Panc1 (cell line): ENCODE results near the gene FBXO22. TPM values are rescaled to one million over a fixed set of nuclear protein-coding genes. Genes with fewer than 3 reads are reported as not detected.

Experiments used
- ATAC-seq: fragments of 200-7000 bp; cut with Tn5 transposase; 2 replicates; pipeline ENCODE4 v1.9.1; 2020; ENCODE audit warnings: mild to moderate bottlenecking, moderate library complexity
- BruUV-seq: library from RNA; stranded (reverse); fragments of 400-500 nt; replicated peaks from 2 replicates; lab custom pipeline; 2021; lab: Mats Ljungman, UMichigan
- CTCF ChIA-PET: fragments of 300-600 bp; sonication (Branson Sonifier 250); formaldehyde crosslinking; loops from one replicate; lab custom pipeline; 2022; ENCODE audit warnings: antibody characterized with exemption; lab: Charles Lee
- POLR2A ChIA-PET: fragments of 300-600 bp; sonication (Branson Sonifier 250); formaldehyde crosslinking; loops from one replicate; lab custom pipeline; 2022; ENCODE audit warnings: antibody characterized with exemption; lab: Charles Lee
- DNase-seq: peaks from one replicate; pipeline ENCODE4 v3.0.0-alpha.2; 2010; ENCODE audit warnings: low read depth, low spot score
- H3K27ac ChIP-seq: 2 replicates; pipeline ENCODE4 v1.5.1; 2011; ENCODE audit warnings: mild to moderate bottlenecking, low read length, inconsistent platforms
- H3K27me3 ChIP-seq: fragments of 200-500 bp; sonication (Bioruptor generic); 2 replicates; pipeline ENCODE4 v1.6.0; 2014; ENCODE audit warnings: low read length, inconsistent platforms; ENCODE audit not compliant: control insufficient read depth, insufficient read depth
- H3K36me3 ChIP-seq: fragments of 200-500 bp; sonication (Bioruptor generic); 2 replicates; pipeline ENCODE4 v1.5.1; 2014; ENCODE audit warnings: inconsistent platforms, mild to moderate bottlenecking, low read length, moderate library complexity; ENCODE audit not compliant: control insufficient read depth, insufficient read depth
- H3K4me1 ChIP-seq: 2 replicates; pipeline ENCODE4 v1.5.1; 2011; ENCODE audit warnings: inconsistent platforms, mild to moderate bottlenecking, low read length, moderate library complexity; ENCODE audit not compliant: control insufficient read depth, insufficient read depth
- H3K4me3 ChIP-seq, 2 experiments: 2 replicates each; pipeline ENCODE4 v1.5.1; 2011 to 2012; ENCODE audit warnings: low read depth in 2 of 2, low read length in 2 of 2, mild to moderate bottlenecking in 2 of 2, inconsistent platforms in 1 of 2, moderate library complexity in 1 of 2
- H3K9me3 ChIP-seq: fragments of 200-500 bp; sonication (Bioruptor generic); 2 replicates; pipeline ENCODE4 v1.5.1; 2014; ENCODE audit warnings: low read depth, mild to moderate bottlenecking, inconsistent platforms, low read length, moderate library complexity; ENCODE audit not compliant: control insufficient read depth, insufficient read depth
- POLR2AphosphoS5 ChIP-seq: IDR thresholded peaks from 2 replicates; pipeline ENCODE4 v1.6.1; 2012; ENCODE audit warnings: mild to moderate bottlenecking, low read depth, low read length, moderate library complexity
- SIN3A ChIP-seq: IDR thresholded peaks from 2 replicates; pipeline ENCODE4 v1.6.1; 2012; ENCODE audit warnings: low read depth, mild to moderate bottlenecking, low read length, moderate library complexity, borderline replicate concordance; ENCODE audit not compliant: insufficient read depth
- TCF7L2 ChIP-seq: IDR thresholded peaks from 2 replicates; pipeline ENCODE4 v1.6.1; 2011; ENCODE audit warnings: mild to moderate bottlenecking, low read depth, low read length, inconsistent platforms
- in situ Hi-C: cut with HindIII; loops from 2 replicates; pipeline ENCODE4 v1.10.0; 2016; ENCODE audit warnings: low sequenced_read_pairs, low pct_unique_long_range_greater_than_20kb
- intact Hi-C: fragments of 100-400 bp; cut with micrococcal nuclease; formaldehyde crosslinking; loops from one replicate; pipeline ENCODE4 v1.10.0; 2022; ENCODE audit not compliant: unreplicated experiment
- total RNA-seq: library from RNA; stranded (reverse); gene quantifications from one replicate; pipeline ENCODE4 v1.2.1, GENCODE V29; 2021; ENCODE audit not compliant: unreplicated experiment
- TF ChIP-seq, protein P1 (sequence below): fragments of 450-650 bp; IDR thresholded peaks from 2 replicates; pipeline ENCODE4 v1.5.1; 2017; ENCODE audit warnings: mild to moderate bottlenecking
- TF ChIP-seq, protein P2 (sequence below), 2 experiments: IDR thresholded peaks; 2 replicates each; pipeline ENCODE4 v1.6.1; 2011 to 2012; ENCODE audit warnings: low read depth in 2 of 2, control low read depth in 1 of 2, low read length in 1 of 2, mild to moderate bottlenecking in 1 of 2, moderate library complexity in 1 of 2; ENCODE audit not compliant: insufficient read depth in 1 of 2

The FBXO22 gene
- total RNA-seq, 1 experiment from 2014 or later, result 65.9 TPM

DNA sequence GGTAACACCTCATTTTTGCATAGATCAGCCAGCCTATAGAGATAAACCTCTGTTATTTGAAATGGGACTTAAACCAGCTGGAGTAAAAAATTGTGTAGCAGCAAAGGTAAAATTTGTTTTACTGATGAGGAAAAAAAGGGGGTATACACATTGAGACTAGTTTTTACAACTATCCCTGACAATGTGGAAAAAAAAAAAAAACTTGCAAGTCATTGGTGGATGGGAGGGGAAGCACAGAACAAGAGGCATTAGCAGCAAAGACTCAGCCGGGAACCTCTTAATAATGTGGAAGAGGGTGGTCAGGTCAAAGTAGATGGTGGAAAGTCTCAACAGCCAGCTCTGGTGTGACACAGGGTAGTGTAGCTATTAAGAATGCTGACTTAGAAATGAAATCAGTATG is 14.5 kb downstream of the FBXO22 start:
- intact Hi-C loops (no loop called here), in situ Hi-C loops (no loop called here)
- TF ChIP-seq SIN3A, result no peak
- TF ChIP-seq, protein P1, sequence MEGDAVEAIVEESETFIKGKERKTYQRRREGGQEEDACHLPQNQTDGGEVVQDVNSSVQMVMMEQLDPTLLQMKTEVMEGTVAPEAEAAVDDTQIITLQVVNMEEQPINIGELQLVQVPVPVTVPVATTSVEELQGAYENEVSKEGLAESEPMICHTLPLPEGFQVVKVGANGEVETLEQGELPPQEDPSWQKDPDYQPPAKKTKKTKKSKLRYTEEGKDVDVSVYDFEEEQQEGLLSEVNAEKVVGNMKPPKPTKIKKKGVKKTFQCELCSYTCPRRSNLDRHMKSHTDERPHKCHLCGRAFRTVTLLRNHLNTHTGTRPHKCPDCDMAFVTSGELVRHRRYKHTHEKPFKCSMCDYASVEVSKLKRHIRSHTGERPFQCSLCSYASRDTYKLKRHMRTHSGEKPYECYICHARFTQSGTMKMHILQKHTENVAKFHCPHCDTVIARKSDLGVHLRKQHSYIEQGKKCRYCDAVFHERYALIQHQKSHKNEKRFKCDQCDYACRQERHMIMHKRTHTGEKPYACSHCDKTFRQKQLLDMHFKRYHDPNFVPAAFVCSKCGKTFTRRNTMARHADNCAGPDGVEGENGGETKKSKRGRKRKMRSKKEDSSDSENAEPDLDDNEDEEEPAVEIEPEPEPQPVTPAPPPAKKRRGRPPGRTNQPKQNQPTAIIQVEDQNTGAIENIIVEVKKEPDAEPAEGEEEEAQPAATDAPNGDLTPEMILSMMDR, result no peak
- TF ChIP-seq, protein P2, sequence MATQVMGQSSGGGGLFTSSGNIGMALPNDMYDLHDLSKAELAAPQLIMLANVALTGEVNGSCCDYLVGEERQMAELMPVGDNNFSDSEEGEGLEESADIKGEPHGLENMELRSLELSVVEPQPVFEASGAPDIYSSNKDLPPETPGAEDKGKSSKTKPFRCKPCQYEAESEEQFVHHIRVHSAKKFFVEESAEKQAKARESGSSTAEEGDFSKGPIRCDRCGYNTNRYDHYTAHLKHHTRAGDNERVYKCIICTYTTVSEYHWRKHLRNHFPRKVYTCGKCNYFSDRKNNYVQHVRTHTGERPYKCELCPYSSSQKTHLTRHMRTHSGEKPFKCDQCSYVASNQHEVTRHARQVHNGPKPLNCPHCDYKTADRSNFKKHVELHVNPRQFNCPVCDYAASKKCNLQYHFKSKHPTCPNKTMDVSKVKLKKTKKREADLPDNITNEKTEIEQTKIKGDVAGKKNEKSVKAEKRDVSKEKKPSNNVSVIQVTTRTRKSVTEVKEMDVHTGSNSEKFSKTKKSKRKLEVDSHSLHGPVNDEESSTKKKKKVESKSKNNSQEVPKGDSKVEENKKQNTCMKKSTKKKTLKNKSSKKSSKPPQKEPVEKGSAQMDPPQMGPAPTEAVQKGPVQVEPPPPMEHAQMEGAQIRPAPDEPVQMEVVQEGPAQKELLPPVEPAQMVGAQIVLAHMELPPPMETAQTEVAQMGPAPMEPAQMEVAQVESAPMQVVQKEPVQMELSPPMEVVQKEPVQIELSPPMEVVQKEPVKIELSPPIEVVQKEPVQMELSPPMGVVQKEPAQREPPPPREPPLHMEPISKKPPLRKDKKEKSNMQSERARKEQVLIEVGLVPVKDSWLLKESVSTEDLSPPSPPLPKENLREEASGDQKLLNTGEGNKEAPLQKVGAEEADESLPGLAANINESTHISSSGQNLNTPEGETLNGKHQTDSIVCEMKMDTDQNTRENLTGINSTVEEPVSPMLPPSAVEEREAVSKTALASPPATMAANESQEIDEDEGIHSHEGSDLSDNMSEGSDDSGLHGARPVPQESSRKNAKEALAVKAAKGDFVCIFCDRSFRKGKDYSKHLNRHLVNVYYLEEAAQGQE (IDR thresholded peaks at IDR 0.05; ENCODE audit: insufficient read depth in 1 of 2, low read depth in 2 of 2, low read length in 1 of 2), result no peak
- no peak for TF ChIP-seq TCF7L2
- TF ChIP-seq POLR2AphosphoS5, result no peak
- Histone ChIP-seq H3K4me1 (no peaks in the 10 kb centered on the region), H3K4me3 (no peak overlapping the region), H3K9me3 (no peaks in the 10 kb centered on the region), H3K27me3 (no peaks in the 10 kb centered on the region), H3K36me3 (peaks cover 16% of the 10 kb centered on the region; the same call in 1 of the 2 replicates), H3K27ac (no peak overlapping the region)
- ChIA-PET CTCF (no interaction called here), POLR2A (interaction anchor here (0.6 kb wide), 1 partner anchor 47 kb away, joined by 10 read pairs; no protein-coding TSS in a partner anchor)
- no TSS peak for BruUV-seq
- ATAC-seq, result no peak
- DNase-seq, result no peak

- intact Hi-C loops, result loop anchor here (10.0 kb wide), 1 partner anchor 105 kb away; no protein-coding TSS in a partner anchor
- Histone ChIP-seq H3K4me1 (no peaks in the 10 kb centered on the region), H3K4me3 (no peak overlapping the region), H3K27me3 (no peaks in the 10 kb centered on the region), H3K9me3 (no peaks in the 10 kb centered on the region), H3K27ac (no peak overlapping the region), H3K36me3 (peaks cover 10% of the 10 kb centered on the region; the same call in 1 of the 2 replicates)
- in situ Hi-C loops, result no loop called here
- TF ChIP-seq SIN3A (no peak), TCF7L2 (no peak), POLR2AphosphoS5 (no peak)
- TF ChIP-seq, protein P1, result no peak
- TF ChIP-seq, protein P2 (IDR thresholded peaks at IDR 0.05; ENCODE audit: insufficient read depth in 1 of 2, low read depth in 2 of 2, low read length in 1 of 2), result no peak
- TSS peak; percentile 11 for BruUV-seq
- DNase-seq (no peak), ATAC-seq (no peak)
- POLR2A ChIA-PET, result no interaction called here
- CTCF ChIA-PET, result interaction anchor here (0.7 kb wide), 1 partner anchor 190 kb away, joined by 3 read pairs; no protein-coding TSS in a partner anchor
Measured at GRCh38 chr15:75920079-75920478, 16.4 kb downstream of the FBXO22 start.
